Left lung (tissue), 10 donors: ENCODE data around the gene KLHDC7A. TPM values are rescaled to one million over a fixed set of nuclear protein-coding genes. Genes with fewer than 3 reads are reported as not detected.

Source experiments
- ATAC-seq: fragments of 200-7000 bp; cut with Tn5 transposase; one replicate; pipeline ENCODE4 v1.9.1; 2020; ENCODE audit warnings: moderate library complexity
- DNase-seq, 4 donors: peaks; one replicate each; pipeline ENCODE4 v3.0.0-alpha.2; 2013 to 2020
- H3K27ac ChIP-seq, 2 donors: fragments of 200-600 bp; sonication (generic) in 1 of 2; one replicate each; pipeline versions ENCODE4 v1.5.0 to v1.8.0; 2020 to 2021
- H3K27me3 ChIP-seq, 2 donors: fragments of 200-600 bp; sonication (generic) in 1 of 2; one replicate each; pipeline versions ENCODE4 v1.5.0 to v1.8.0; 2020 to 2021
- H3K36me3 ChIP-seq, 2 donors: fragments of 200-600 bp; sonication (generic) in 1 of 2; one replicate each; pipeline versions ENCODE4 v1.5.0 to v1.8.0; 2020 to 2021
- H3K4me1 ChIP-seq, 2 donors: fragments of 200-600 bp; one replicate each; pipeline ENCODE4 v1.8.0; 2021
- H3K4me3 ChIP-seq, 2 donors: fragments of 200-600 bp; sonication (generic) in 1 of 2; one replicate each; pipeline versions ENCODE4 v1.5.0 to v1.8.0; 2020 to 2021; ENCODE audit warnings: mild to moderate bottlenecking in 1 of 2
- H3K9me3 ChIP-seq, 2 donors: fragments of 200-600 bp; sonication (generic) in 1 of 2; one replicate each; pipeline versions ENCODE4 v1.5.0 to v1.8.0; 2020 to 2021
- intact Hi-C, 2 donors: fragments of 100-400 bp; cut with DNase I; formaldehyde crosslinking; loops; one replicate each; pipeline versions ENCODE4 v1.11.2 to v1.14.2; 2022
- polyA plus RNA-seq, 6 donors: library from polyadenylated mRNA; unstranded; fragments of 120-200 nt; gene quantifications; one replicate each; pipeline ENCODE4 v1.2.1, GENCODE V29; 2013; ENCODE audit not compliant: insufficient read length in 6 of 6
- total RNA-seq, 2 donors: library from RNA; stranded (reverse); fragmentation: NEBNext Ultra II Directional; extraction: Animal tissue kit (Norgen Biotek cat#: 25700); gene quantifications; one replicate each; pipeline ENCODE4 v1.2.1, GENCODE V29; 2021
- TF ChIP-seq, protein P1 (sequence below), 2 donors: fragments of 200-600 bp; sonication (generic) in 1 of 2; IDR thresholded peaks; one replicate each; pipeline versions ENCODE4 v1.5.0 to v1.8.0; 2021; ENCODE audit warnings: antibody characterized with exemption in 2 of 2
- donor health status: DM: no; HTN: yes; CAD: no.
- donor health status: DM: no; HTN: no; CAD: no.

KLHDC7A gene
- total and polyA plus RNA-seq, 8 donors = 0.36 to 6.1 (median 1.2) TPM

DNA sequence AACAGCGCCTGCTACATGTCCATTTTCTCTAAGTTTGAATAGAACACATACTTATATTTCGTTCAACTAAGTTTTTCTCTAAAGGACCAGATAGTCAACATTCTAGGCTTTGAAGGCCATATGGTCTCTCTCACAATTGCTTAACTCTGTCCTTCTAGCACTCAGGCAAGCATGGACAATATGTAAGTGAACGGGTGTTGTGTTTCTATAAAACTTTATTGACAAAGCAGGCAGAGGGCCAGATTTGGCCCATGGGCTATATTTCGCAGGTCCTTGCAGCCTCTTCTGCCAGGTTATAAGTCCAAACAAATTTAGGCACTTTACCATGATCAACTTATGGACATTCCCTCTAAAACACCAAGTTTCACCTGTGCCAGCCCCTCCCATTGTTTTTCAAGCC lies 21.1 kb downstream of the KLHDC7A start:
- H3K9me3 ChIP-seq = no peaks in the 10 kb centered on the region
- ATAC-seq (no peak), DNase-seq (no peak)
- intact Hi-C loops = no loop called here
- TF ChIP-seq, protein P1, sequence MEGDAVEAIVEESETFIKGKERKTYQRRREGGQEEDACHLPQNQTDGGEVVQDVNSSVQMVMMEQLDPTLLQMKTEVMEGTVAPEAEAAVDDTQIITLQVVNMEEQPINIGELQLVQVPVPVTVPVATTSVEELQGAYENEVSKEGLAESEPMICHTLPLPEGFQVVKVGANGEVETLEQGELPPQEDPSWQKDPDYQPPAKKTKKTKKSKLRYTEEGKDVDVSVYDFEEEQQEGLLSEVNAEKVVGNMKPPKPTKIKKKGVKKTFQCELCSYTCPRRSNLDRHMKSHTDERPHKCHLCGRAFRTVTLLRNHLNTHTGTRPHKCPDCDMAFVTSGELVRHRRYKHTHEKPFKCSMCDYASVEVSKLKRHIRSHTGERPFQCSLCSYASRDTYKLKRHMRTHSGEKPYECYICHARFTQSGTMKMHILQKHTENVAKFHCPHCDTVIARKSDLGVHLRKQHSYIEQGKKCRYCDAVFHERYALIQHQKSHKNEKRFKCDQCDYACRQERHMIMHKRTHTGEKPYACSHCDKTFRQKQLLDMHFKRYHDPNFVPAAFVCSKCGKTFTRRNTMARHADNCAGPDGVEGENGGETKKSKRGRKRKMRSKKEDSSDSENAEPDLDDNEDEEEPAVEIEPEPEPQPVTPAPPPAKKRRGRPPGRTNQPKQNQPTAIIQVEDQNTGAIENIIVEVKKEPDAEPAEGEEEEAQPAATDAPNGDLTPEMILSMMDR (IDR thresholded peaks at IDR 0.05) = no peak
- H3K4me1 ChIP-seq = no peaks in the 10 kb centered on the region
- H3K4me3 ChIP-seq = no peak overlapping the region
- H3K27me3 ChIP-seq = peaks cover 0 to 26% of the 10 kb centered on the region in 2 donors
- H3K27ac ChIP-seq = no peak overlapping the region
- no peaks in the 10 kb centered on the region for H3K36me3 ChIP-seq

DNA sequence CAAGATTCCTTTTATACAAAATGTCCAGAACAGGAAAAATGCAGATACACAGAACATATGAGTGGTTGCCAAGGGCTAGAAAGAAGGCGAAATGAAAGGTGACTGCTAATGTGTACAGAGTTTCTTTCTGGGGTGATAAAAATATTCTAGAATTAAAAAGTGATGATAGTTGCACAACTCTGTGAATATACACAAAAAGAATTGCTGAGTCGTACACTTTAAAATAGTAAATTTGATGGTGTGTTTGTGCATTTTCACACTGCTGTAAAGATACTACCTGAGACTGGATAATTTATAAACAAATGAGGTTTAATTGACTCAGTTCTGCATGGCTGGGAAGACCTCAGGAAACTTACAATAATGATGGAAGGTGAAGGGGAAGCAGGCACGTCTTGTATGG lies 23.9 kb downstream of the KLHDC7A start:
- Histone ChIP-seq H3K27ac (no peak overlapping the region), H3K9me3 (peaks cover 0 to 10% of the 10 kb centered on the region in 2 donors), H3K27me3 (peaks cover 0 to 12% of the 10 kb centered on the region in 2 donors), H3K4me3 (no peak overlapping the region), H3K4me1 (no peaks in the 10 kb centered on the region), H3K36me3 (no peaks in the 10 kb centered on the region)
- no peak for ATAC-seq
- intact Hi-C loops = no loop called here
- TF ChIP-seq, protein P1 (IDR thresholded peaks at IDR 0.05) = no peak
- DNase-seq = no peak

DNA sequence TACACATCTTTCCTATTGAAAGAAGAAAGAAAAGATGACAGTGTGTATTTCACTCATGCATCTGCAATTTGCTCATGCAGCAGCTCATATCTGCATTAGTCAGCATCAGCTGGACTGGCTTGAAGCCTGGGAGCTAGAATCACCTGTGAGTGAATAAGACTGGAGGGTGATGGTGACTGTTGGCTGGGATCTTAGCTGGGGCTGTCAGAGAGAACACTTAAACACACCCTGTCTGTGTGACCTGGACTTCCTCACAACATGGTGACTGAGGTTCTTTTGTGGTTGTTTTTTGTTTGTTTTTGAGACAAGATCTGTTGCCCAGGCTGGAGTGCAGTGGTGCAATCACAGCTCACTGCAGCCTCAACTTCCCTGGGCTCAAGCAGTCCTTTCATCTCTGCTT lies 24.9 kb downstream of the KLHDC7A start:
- H3K9me3 ChIP-seq = peaks cover 0 to 10% of the 10 kb centered on the region in 2 donors
- H3K27me3 ChIP-seq = peaks cover 0 to 6% of the 10 kb centered on the region in 2 donors
- H3K27ac ChIP-seq = no peak overlapping the region
- ATAC-seq (no peak), DNase-seq (no peak)
- H3K4me1 ChIP-seq = no peaks in the 10 kb centered on the region
- H3K4me3 ChIP-seq = no peak overlapping the region
- no peaks in the 10 kb centered on the region for H3K36me3 ChIP-seq
- intact Hi-C loops = no loop called here
- TF ChIP-seq, protein P1 (IDR thresholded peaks at IDR 0.05) = no peak

DNA sequence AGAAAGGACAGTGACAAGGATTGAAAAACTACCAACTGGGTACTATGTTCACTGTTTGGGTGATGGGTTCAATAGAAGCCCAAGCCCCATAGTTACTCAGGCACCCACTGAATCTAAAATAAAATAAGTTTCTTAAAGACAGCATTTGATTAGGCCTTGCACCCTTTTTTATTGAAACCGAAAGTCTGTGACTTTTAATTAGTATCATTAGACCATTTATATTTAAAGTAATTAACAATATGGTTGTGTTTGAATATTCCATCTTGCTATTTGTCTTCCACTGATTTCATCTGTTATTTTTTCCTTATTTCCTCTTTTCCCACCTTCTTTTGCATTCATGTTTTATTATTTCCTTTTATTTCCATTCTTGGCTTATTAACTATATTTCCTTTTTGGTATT lies 27.4 kb downstream of the KLHDC7A start:
- DNase-seq = no peak
- Histone ChIP-seq H3K4me1 (no peaks in the 10 kb centered on the region), H3K27me3 (no peaks in the 10 kb centered on the region), H3K4me3 (no peak overlapping the region), H3K36me3 (no peaks in the 10 kb centered on the region), H3K9me3 (peaks cover 0 to 10% of the 10 kb centered on the region in 2 donors), H3K27ac (no peak overlapping the region)
- ATAC-seq = no peak
- TF ChIP-seq, protein P1 (IDR thresholded peaks at IDR 0.05) = no peak
- intact Hi-C loops = no loop called here

DNA sequence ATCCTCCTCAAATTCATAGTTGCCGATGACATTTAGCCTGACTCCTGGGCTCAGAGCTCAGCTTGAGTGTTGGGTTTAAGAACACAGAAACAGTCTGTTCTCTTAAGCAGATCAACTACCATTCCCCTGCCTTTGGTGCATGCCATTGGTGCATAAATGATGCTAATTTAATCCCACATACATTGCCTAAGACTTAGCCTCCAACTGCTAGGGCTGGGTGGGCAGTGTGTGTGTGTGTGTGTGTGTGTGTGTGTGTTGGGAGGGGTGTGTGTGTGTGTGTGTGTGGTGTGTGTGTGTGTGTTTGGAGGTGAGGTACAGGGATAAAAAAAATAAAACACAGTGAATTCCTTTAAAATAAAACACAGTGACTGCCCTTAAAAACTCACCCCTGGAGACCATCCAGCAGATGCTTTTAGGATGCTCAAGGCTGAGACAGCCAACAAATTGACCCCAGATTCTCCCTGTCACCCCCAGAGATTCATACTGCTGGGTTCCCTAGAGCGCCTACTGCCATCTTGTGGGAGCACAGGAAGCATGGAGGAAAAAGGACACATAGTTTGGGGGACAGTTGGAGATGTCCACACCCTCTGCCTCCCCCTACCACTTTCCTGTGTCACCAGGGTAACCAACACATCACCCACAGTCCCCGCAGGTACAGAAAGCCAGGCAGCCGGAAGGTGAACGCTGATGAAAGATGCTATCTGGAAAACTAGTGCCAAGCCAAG lies 30.6 kb downstream of the KLHDC7A start:
- intact Hi-C loops = no loop called here
- Histone ChIP-seq H3K4me3 (no peak overlapping the region), H3K27me3 (no peaks in the 10 kb centered on the region), H3K9me3 (peaks cover 0 to 28% of the 10 kb centered on the region in 2 donors), H3K27ac (no peak overlapping the region), H3K4me1 (no peaks in the 10 kb centered on the region), H3K36me3 (no peaks in the 10 kb centered on the region)
- DNase-seq = no peak
- no peak for ATAC-seq
- TF ChIP-seq, protein P1 (IDR thresholded peaks at IDR 0.05) = no peak
